ENCODE data around the gene DNM2. TPM values are rescaled to one million over a fixed set of nuclear protein-coding genes. Genes with fewer than 3 reads are reported as not detected.

Gene DNM2
- total and polyA plus RNA-seq, 9 of the 15 experiments (the other 6 are each of a cell fraction or from before 2014, with no cell fraction given): 2.2 to 161 (median 72.6) TPM

DNA sequence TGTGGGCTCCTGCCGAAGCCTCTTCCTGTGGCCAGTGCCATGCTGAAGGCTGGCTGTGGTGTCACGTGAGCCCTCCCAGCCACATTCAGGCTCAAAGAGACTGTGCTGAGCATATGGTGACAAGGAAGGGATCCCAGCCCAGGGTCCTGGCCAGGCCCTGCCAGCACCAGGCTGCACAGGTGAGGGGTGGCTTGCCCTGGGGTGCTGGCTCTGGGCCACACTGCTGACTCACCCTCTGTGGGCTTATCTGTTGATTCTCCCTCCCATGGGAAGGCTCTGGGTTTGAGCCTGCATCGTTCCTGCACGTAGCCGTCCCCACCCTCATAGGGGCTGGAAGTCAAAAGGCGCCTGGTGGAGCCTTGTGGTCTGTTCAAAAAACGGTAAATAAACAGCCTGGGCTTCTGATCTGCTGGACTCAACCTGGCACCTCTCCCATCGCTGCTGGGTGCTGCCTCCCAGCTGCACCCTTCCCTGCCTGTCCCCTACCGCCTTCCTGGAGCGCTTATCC is 31.1 kb downstream of the DNM2 start (continued):
- TF ChIP-seq, protein P1, sequence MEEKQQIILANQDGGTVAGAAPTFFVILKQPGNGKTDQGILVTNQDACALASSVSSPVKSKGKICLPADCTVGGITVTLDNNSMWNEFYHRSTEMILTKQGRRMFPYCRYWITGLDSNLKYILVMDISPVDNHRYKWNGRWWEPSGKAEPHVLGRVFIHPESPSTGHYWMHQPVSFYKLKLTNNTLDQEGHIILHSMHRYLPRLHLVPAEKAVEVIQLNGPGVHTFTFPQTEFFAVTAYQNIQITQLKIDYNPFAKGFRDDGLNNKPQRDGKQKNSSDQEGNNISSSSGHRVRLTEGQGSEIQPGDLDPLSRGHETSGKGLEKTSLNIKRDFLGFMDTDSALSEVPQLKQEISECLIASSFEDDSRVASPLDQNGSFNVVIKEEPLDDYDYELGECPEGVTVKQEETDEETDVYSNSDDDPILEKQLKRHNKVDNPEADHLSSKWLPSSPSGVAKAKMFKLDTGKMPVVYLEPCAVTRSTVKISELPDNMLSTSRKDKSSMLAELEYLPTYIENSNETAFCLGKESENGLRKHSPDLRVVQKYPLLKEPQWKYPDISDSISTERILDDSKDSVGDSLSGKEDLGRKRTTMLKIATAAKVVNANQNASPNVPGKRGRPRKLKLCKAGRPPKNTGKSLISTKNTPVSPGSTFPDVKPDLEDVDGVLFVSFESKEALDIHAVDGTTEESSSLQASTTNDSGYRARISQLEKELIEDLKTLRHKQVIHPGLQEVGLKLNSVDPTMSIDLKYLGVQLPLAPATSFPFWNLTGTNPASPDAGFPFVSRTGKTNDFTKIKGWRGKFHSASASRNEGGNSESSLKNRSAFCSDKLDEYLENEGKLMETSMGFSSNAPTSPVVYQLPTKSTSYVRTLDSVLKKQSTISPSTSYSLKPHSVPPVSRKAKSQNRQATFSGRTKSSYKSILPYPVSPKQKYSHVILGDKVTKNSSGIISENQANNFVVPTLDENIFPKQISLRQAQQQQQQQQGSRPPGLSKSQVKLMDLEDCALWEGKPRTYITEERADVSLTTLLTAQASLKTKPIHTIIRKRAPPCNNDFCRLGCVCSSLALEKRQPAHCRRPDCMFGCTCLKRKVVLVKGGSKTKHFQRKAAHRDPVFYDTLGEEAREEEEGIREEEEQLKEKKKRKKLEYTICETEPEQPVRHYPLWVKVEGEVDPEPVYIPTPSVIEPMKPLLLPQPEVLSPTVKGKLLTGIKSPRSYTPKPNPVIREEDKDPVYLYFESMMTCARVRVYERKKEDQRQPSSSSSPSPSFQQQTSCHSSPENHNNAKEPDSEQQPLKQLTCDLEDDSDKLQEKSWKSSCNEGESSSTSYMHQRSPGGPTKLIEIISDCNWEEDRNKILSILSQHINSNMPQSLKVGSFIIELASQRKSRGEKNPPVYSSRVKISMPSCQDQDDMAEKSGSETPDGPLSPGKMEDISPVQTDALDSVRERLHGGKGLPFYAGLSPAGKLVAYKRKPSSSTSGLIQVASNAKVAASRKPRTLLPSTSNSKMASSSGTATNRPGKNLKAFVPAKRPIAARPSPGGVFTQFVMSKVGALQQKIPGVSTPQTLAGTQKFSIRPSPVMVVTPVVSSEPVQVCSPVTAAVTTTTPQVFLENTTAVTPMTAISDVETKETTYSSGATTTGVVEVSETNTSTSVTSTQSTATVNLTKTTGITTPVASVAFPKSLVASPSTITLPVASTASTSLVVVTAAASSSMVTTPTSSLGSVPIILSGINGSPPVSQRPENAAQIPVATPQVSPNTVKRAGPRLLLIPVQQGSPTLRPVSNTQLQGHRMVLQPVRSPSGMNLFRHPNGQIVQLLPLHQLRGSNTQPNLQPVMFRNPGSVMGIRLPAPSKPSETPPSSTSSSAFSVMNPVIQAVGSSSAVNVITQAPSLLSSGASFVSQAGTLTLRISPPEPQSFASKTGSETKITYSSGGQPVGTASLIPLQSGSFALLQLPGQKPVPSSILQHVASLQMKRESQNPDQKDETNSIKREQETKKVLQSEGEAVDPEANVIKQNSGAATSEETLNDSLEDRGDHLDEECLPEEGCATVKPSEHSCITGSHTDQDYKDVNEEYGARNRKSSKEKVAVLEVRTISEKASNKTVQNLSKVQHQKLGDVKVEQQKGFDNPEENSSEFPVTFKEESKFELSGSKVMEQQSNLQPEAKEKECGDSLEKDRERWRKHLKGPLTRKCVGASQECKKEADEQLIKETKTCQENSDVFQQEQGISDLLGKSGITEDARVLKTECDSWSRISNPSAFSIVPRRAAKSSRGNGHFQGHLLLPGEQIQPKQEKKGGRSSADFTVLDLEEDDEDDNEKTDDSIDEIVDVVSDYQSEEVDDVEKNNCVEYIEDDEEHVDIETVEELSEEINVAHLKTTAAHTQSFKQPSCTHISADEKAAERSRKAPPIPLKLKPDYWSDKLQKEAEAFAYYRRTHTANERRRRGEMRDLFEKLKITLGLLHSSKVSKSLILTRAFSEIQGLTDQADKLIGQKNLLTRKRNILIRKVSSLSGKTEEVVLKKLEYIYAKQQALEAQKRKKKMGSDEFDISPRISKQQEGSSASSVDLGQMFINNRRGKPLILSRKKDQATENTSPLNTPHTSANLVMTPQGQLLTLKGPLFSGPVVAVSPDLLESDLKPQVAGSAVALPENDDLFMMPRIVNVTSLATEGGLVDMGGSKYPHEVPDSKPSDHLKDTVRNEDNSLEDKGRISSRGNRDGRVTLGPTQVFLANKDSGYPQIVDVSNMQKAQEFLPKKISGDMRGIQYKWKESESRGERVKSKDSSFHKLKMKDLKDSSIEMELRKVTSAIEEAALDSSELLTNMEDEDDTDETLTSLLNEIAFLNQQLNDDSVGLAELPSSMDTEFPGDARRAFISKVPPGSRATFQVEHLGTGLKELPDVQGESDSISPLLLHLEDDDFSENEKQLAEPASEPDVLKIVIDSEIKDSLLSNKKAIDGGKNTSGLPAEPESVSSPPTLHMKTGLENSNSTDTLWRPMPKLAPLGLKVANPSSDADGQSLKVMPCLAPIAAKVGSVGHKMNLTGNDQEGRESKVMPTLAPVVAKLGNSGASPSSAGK (IDR thresholded peaks at IDR 0.05): no peak
- TF ChIP-seq, protein P2, sequence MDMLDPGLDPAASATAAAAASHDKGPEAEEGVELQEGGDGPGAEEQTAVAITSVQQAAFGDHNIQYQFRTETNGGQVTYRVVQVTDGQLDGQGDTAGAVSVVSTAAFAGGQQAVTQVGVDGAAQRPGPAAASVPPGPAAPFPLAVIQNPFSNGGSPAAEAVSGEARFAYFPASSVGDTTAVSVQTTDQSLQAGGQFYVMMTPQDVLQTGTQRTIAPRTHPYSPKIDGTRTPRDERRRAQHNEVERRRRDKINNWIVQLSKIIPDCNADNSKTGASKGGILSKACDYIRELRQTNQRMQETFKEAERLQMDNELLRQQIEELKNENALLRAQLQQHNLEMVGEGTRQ (CRISPR knock-in tag; IDR thresholded peaks at IDR 0.05): peak; percentile 87
- TF ChIP-seq ZNF212 (CRISPR knock-in tag; IDR thresholded peaks at IDR 0.05) (no peak), MIER1 (IDR thresholded peaks at IDR 0.05; ENCODE audit: low read depth) (no peak), YY1 (IDR thresholded peaks at IDR 0.05; ENCODE audit: borderline replicate concordance in 1 of 3, control insufficient read depth in 1 of 3, extremely low read depth in 1 of 3, insufficient read depth in 3 of 3, insufficient read length in 1 of 3, insufficient replicate concordance in 2 of 3, low read depth in 1 of 3, low read length in 2 of 3) (no peak), NFATC3 (IDR thresholded peaks at IDR 0.05) (no peak), ZNF239 (CRISPR knock-in tag; IDR thresholded peaks at IDR 0.05) (no peak), DPF2 (IDR thresholded peaks at IDR 0.05) (peak; percentile 86), PHF8 (IDR thresholded peaks at IDR 0.05; ENCODE audit: borderline replicate concordance, low read length) (no peak)
- TF ChIP-seq, protein P3, sequence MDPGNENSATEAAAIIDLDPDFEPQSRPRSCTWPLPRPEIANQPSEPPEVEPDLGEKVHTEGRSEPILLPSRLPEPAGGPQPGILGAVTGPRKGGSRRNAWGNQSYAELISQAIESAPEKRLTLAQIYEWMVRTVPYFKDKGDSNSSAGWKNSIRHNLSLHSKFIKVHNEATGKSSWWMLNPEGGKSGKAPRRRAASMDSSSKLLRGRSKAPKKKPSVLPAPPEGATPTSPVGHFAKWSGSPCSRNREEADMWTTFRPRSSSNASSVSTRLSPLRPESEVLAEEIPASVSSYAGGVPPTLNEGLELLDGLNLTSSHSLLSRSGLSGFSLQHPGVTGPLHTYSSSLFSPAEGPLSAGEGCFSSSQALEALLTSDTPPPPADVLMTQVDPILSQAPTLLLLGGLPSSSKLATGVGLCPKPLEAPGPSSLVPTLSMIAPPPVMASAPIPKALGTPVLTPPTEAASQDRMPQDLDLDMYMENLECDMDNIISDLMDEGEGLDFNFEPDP (CRISPR knock-in tag; IDR thresholded peaks at IDR 0.05): no peak
- TF ChIP-seq, protein P4, sequence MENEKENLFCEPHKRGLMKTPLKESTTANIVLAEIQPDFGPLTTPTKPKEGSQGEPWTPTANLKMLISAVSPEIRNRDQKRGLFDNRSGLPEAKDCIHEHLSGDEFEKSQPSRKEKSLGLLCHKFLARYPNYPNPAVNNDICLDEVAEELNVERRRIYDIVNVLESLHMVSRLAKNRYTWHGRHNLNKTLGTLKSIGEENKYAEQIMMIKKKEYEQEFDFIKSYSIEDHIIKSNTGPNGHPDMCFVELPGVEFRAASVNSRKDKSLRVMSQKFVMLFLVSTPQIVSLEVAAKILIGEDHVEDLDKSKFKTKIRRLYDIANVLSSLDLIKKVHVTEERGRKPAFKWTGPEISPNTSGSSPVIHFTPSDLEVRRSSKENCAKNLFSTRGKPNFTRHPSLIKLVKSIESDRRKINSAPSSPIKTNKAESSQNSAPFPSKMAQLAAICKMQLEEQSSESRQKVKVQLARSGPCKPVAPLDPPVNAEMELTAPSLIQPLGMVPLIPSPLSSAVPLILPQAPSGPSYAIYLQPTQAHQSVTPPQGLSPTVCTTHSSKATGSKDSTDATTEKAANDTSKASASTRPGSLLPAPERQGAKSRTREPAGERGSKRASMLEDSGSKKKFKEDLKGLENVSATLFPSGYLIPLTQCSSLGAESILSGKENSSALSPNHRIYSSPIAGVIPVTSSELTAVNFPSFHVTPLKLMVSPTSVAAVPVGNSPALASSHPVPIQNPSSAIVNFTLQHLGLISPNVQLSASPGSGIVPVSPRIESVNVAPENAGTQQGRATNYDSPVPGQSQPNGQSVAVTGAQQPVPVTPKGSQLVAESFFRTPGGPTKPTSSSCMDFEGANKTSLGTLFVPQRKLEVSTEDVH (IDR thresholded peaks at IDR 0.05; ENCODE audit: low read depth, partially characterized antibody): no peak
